ENCODE results near the gene MPPED2.

MPPED2 gene

GRCh38 chr11:30412509-30412908 lies 173.6 kb downstream of the MPPED2 start:
- no peak for DNase-seq (ENCODE audit: low spot score)

GRCh38 chr11:30411383-30411782 lies 174.8 kb downstream of the MPPED2 start:
- DNase-seq (ENCODE audit: low spot score), result no peak

- no peak for DNase-seq (ENCODE audit: low spot score)
These were observed 179.0 kb downstream of the MPPED2 start for GRCh38 chr11:30406978-30407762.

- DNase-seq (ENCODE audit: low spot score), result no peak
These were observed 180.8 kb downstream of the MPPED2 start for GRCh38 chr11:30405385-30405784.

DNA sequence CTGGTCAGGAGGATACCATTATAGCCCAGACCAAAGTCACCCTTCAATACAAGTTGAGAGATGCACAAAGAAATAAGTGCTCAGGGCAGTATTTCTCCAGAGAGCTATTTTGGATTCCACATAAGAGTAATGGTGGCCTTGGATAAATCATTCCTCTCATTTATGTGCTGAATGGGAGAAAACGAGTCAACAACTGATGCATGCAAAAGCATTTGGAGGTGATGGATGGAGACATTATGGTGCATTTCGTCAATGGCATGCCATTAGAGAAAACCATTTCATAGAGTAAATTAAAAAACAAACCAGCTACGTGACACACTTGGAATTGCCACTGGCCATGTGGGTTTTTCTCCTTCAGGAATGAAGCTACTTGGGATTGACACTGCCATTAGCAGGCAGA lies 182.0 kb downstream of the MPPED2 start:
- DNase-seq (ENCODE audit: low spot score), result no peak

DNA sequence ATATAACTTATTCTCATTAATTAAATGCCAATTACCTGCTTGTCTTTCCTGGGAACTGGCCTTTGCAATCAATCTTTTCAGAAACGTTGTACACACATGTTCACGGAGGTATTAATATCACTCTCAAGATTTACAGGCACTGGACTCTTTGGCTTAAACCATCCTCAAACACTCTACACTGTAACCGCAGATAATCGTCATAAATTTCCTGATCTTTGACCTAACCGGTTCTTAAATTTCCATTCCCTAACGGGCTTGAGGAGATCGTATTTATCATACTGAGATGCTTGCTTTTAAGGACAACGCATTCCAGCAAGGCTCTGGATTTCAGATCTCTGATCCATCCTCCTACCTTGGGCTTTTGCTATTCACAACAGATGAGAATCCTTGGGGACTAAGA lies 190.4 kb downstream of the MPPED2 start:
- no peak for DNase-seq (ENCODE audit: low spot score)

GRCh38 chr11:30393012-30393411 lies 193.1 kb downstream of the MPPED2 start:
- no peak for DNase-seq (ENCODE audit: low spot score)

GRCh38 chr11:30392221-30392784 lies 193.8 kb downstream of the MPPED2 start:
- no peak for DNase-seq (ENCODE audit: low spot score)

DNA sequence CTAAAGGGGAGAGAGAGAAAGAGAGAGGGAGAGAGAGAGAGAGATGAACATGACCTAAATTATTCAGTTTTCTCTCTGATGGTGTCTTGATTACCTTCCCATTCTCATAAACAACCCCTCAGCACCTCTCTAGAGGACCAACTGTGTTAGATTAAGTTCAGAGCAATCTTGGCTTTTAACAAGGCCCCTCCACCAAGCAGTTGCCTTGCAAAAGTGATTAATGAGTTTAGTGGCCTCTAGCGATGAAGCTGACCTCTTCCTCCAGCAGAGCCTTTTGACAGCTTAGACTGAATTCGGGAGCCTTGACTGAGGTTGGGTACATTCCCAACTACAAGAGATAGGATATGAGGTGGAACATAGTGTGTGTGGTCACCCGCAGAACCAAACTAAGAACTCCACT lies 197.2 kb downstream of the MPPED2 start:
- DNase-seq (ENCODE audit: low spot score), result no peak

GRCh38 chr11:30387891-30388861 lies 198.0 kb downstream of the MPPED2 start:
- DNase-seq (ENCODE audit: low spot score), result no peak

DNA sequence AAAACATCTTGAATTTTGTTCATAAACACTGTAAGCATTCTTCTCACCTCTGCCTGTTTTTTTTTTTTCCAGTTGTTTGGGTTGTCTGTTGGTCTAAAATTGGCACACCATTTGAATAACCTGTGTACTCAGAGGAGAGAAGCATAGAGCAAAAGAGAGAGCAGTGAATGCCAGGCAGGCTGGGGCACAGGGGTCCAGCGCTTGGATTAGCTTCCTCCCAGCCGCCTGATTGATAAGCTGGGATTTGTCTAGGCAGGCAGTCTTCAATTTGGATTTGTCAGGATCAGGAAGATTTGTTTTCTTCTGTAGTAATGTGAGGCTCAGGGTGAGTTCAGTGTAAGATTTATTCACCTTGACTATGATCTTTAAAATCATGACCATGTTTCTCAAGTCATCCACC lies 204.3 kb downstream of the MPPED2 start:
- no peak for DNase-seq (ENCODE audit: low spot score)

- no peak for DNase-seq (ENCODE audit: low spot score)
These were observed 205.3 kb downstream of the MPPED2 start for GRCh38 chr11:30380846-30381245.

GRCh38 chr11:30377347-30377746 lies 208.8 kb downstream of the MPPED2 start:
- no peak for DNase-seq (ENCODE audit: low spot score)

GRCh38 chr11:30370164-30370563 lies 216.0 kb downstream of the MPPED2 start:
- DNase-seq (ENCODE audit: low spot score), result no peak

DNA sequence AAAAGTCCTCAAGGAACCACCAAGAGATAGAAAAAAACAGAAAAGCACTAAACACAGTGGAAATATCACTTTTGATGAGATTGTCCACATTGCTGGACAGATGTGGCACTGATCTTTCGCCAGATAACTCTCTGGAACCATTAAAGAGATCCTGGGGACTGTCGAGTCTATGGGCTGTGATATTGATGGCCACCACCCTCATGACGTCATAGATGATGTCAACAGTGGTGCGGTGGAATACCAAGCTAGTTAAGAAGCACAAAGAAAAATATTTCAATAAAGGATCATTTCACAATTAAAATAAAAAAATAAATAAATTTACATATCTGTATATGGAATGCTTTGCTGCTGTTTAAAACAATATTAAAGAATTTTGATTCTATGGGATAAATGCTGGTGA lies 217.8 kb downstream of the MPPED2 start:
- DNase-seq (ENCODE audit: low spot score), result no peak

- DNase-seq (ENCODE audit: low spot score), result no peak
These were observed 220.2 kb downstream of the MPPED2 start for GRCh38 chr11:30365793-30366517.

GRCh38 chr11:30364837-30365482 lies 221.2 kb downstream of the MPPED2 start:
- DNase-seq (ENCODE audit: low spot score), result no peak

DNA sequence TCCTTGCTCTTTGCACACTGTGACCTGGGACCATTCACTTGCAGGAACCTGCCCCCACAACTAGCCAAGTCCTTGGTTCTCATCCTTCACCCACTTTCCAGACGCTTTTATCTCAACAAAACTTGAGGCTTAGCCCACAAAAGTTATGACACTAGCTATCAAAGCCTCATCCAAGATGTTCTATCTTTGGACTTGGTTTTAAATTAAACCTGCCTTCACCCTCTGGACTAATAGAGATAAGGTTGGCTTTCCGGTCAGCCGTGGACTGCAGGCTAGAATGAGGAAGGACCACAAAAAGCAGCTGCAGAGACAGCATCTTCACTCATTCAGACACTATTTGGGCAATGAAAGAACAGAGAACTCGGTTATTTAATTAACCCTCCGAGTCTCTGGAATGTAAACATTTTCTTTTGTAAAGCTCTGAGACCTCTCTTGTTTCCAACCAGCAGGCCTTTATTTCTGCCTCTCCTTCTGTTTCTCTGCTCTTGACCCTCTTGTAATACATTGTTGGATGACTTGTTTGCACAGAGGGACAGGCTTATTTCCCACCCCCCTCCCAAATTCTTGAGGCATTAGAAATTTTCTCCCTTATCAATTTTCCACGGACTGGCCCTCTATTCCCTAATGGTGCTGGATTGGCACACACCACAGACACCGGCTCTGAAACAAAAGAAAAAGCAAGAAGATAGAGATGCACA lies 221.9 kb downstream of the MPPED2 start:
- DNase-seq (ENCODE audit: low spot score), result no peak

GRCh38 chr11:30360741-30361140 lies 225.4 kb downstream of the MPPED2 start:
- no peak for DNase-seq (ENCODE audit: low spot score)

Measured in LoVo (cell line).